Fibroblast of skin of scalp (primary cell): ENCODE measurements around the gene FANCC.

Experiments
- DNase-seq: peaks from one replicate; pipeline ENCODE4 v3.0.0-alpha.2; 2013

The FANCC gene

DNA sequence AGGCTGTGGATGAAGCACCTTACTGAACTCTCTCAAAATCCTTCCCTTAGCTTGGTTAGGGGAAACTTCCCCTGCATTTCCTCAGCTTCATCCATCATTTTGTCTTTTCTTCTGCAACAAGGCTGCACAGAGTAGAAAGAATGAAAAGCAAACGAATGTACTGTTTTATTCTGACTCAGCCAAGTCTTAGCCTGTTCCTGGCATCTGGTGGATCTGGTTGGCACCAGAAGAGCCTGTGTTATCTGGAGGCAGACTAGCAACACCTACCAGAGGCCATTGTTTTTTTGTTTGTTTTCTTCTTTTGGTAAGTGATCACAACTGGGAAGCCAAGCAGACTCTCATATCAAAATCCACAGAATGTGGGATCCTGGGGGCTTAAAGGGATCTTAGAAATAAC lies 200.7 kb downstream of the FANCC start:
- DNase-seq: no peak

DNA sequence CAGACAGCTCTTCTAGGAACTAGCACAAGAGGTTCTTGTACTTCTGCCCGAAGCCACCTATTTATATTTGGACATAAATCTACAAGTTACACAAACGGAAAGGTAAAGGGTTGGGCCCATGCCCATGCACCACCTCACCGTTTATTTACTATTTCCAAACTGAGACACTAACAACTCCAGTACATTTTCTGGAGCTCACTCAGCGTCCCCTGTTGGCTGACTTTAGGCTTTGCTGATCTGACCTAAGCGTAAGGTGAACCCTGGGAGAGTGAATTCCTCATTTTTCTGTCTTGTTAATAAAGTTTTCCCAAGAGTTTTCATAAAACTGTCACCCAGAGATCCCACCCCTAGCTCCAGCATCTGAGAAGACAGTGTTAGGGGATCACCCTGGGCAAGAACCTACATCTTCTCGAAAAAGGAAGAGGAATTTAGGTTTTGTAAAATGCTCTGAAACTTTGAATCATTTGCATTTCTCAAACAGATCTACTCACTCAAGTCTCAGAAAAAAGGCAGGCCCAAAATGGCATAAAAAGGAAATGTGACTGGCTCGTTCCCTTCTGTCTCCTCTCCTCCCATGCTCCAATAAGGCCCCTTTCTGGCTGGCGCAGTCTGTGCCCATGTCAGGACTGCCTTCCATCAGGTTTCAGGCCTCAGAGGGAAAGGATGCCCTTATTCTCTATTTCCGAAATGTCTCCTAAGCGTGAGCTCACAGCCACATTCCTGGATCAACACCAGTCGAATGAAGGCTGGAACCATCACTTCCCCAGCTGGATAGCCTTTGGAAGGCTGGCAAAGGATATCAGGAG lies 201.3 kb downstream of the FANCC start:
- no peak for DNase-seq

DNA sequence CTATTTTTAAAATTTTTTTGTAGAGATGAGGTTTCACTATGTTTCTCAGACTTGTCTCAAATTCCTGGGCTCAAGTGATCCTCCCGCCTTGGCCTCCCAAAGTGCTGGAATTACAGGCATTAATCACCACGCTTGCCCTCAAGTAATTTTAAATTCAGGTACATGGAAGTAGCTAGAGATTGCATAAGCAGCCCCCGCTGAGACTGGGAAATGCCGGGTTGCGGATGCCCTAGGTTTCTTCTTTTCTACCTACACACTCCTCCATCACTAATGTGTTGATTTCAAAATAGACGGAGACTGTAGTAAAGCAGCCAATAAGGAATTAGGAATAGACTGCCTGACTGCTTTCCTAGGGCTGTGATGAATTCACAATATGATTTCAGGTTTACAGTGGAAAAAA lies 202.4 kb downstream of the FANCC start:
- DNase-seq: no peak

DNA sequence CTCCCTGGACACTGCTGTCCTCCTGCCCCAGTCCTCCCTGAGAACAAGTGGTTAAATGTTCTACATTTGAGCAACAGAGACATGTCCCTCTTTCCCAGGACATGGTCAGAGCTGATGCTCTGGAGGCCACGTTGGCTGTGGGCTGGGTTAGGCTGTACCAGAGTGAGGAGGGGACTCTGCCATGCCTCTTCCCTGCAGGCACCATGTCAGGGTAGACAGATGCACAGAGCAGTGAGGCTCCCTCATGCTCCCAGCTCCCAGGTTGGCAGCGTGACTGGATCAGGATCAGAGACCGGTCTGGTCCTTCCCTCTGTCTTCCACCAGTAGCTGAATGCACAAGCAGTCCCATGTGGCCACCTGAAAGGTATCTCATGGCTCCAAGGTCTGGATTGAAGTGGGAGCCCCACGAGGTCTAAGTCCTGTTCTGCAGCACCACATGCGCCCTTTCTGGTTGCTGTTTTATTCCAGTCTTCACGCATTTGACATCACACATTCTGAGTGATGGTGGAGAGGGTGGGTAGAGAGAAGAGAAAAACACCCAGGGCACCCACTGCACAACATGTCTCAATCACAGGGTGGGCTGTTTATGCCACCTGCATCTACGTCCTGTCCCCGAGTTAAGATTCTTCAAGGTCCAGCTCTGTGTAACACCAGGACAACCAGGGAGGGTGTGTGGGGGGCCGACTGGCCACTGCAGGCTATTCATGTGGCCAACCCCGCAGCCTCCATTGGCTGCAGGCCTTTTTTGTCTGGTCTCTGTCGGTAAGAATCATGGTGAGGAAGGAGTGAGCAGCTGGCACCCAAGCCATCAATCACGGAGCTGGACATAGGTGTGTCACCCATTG lies 204.9 kb downstream of the FANCC start:
- DNase-seq: no peak

DNA sequence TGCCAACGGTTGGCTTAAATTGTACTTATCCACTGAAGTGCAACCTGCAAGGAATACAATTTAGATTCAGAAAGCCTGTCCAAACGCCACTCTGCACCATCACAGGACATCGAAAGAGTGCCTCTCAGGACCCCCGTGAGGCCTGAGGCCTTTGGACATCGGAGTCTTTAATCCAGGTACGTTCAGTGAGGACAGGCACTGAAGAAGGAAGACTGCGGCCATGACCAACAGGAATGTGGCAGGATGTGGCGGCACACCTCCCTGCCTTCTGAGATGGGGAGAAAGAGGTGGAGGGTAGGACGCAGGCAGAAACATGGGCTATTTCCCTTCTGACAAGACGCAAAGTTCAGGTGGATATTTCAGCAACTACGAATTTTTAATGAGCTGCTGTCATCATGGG lies 205.8 kb downstream of the FANCC start:
- no peak for DNase-seq

DNA sequence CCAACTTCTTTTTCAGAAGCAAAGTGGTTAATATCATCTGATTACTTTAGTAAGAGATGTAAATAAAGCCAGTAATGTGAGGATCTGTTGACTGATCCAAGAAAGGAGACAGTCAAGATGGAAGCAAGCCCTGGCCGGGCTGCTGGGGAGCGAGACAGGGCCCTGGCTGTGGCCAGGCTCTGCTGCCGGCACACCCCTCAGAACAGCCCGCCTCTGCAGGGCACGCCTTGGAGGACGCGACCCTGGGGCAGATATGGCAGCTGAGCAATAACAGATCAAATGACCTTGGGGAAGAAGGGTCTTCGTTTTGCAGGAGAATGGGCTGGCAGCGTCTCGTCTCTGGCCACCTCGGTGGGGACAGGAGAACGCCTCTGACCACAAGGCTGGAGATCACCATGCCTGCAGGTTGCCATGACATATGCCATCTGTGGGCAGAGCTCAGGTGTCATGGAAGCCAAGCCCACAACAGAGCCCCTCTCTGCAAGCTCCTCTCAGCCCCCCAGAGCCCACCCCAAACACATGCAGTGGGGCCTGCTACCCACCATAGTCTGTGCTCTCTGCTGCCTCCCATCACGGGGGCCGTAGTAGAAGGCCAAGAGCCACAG lies 206.5 kb downstream of the FANCC start:
- no peak for DNase-seq

DNA sequence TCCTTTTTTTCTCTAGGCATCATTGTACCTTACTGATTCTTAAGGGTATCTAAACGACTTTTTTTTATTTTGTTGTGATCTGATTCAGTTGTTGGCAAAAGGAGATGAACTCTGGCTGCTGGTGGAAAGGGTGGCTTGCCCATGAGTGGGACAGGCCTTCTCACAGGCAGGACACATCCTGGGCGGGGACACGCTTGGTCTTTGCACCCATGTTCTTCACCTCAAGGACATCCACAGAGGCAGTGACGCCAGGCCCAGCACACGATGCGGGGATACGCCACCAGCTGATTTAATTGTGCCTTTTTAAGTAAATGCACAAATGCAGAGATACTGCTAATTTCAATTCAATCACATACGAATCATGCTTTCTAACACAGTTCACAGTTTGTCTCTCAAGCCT lies 208.1 kb downstream of the FANCC start:
- no peak for DNase-seq

DNA sequence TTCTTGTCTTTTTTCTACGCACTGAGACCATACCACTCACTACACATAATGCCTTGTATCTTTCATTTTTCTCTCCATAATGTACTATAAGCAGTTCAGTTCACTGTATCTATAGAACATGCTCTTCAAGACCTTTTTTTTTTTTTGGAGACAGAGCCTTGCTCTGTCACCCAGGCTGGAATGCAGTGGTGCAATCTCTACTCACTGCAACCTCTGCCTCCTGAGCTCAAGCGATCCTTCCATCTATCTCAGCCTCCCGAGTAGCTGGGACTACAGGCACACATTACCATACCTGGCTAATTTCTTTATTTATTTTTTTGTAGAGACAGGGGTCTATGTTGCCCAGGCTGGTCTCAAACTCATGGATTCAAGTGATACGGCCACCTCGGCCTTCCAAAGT lies 208.7 kb downstream of the FANCC start:
- DNase-seq: no peak

DNA sequence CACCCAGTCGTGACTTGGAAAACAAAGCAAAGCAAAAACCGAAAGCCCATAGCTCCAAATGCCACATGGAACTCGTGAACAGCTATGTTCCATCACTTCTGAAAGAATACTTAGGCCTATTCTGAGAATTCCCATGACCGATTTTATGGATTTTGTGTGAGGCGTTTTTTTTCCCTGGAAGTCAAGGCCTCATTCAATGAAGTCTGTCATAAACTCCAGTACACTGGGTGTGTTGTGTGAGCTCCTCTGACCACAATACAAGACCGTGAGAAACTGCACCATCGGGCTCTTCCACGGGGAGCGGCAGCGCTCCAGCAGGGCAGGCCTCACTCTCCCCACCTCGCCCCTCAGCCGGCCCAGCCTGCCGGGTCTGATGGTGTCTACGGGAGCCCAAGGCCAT lies 209.5 kb downstream of the FANCC start:
- peak; percentile 40 for DNase-seq

DNA sequence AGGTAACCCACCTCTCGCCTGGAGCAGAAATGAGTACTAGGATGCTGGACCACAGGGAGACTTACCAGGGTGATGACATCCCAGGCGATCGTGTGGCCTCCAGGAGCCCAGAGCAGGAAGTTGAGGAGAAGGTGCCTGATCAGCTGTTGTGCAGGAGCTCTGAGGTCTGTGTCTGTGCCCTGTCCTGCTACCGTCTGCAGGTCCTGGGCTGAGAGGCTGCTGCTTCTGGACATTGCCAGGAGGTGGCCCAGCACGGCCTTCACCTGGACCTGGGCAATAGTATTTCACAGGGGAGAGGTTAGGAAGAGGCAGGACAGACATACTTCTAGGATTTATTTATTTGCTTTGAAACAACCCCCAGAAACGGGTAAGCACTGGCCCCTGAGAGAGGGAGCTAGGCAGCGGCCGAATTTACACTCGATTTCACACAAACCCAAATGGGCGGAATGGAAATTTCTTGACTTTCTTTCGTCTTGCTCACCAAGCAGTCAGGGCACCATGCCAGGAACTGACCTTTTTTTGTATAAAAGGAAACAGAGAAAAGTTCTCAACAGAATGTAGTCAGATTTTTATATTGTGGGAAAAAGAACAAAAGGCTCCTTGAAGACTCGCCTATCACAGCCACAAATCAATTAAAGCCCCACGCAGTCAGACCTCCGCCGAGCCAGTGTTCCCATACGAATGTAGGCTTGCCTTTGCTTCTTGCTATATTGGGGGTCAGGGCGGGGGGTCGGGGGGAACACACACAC lies 210.3 kb downstream of the FANCC start:
- peak; percentile 83 for DNase-seq

DNA sequence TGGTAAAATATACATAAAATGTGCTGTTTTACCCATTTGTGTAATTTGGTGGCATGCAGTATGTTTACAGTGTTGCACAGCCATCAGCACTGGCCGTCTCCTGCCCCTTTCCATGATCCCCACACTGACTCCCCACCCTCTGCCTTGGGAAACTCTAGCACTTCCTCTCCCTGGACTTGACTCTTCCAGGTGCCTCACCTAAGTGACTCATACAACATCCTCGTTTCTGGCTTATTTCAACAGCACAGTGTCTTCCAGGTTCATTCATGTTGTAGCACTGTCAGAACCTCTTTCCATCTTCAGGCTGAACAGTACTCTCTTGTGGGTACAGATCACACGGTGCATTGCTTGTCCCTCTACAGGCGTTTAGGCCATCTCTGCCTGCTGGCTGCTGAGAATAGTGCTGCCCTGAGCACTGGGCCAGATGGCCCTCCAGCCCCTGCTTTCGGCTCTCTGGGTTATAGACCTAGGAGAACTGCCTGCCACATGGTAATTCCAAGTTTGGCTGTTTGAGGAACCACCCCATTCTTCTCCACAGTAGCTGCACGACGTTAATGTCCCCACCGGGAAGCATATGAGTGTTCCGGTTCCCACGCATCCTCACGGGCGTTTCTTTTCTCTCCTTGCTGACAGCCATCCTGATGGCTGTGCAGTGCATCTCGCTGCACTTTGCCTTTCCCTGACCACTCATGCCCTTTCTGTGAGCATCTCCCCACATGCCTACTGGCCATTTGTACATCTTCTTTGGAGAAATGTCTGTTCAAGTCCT lies 211.8 kb downstream of the FANCC start:
- no peak for DNase-seq

DNA sequence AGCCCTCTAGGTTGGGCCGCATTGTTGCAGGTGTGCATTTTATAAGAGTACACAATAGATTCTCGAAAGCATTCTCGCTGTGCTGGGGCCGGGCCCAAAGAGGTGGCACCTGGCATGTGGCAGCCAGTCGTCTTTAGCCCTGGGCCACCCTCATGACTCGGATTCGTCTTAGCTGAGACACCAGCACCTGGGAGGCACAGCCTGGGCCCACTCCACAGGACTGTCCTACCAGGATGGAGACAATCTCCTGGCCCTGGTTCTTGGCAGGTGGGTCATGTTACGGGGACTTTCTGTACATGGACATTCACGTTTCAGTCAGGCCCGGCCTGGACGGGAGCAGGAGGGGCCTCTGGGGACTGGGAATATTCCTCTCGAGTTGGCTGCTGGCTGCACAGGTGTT lies 212.5 kb downstream of the FANCC start:
- no peak for DNase-seq

DNA sequence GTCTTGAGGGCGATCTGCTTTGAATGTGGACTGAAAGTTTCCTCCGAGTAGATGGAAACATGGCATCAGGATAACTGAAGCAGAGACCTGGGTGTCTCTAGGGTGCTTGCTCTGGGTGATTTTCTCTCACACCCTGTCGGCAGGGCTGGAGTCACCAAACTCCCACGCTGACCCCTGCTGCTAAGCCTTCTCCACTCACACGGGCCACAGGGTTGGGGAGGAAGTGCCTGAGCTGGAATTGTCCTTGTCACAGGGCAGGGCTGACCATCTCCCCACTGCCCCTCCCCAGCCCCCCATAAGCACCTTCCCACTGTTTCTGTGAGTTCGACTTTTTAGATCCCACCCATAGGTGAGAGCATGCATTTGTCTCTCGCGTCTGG lies 212.9 kb downstream of the FANCC start:
- DNase-seq: no peak

DNA sequence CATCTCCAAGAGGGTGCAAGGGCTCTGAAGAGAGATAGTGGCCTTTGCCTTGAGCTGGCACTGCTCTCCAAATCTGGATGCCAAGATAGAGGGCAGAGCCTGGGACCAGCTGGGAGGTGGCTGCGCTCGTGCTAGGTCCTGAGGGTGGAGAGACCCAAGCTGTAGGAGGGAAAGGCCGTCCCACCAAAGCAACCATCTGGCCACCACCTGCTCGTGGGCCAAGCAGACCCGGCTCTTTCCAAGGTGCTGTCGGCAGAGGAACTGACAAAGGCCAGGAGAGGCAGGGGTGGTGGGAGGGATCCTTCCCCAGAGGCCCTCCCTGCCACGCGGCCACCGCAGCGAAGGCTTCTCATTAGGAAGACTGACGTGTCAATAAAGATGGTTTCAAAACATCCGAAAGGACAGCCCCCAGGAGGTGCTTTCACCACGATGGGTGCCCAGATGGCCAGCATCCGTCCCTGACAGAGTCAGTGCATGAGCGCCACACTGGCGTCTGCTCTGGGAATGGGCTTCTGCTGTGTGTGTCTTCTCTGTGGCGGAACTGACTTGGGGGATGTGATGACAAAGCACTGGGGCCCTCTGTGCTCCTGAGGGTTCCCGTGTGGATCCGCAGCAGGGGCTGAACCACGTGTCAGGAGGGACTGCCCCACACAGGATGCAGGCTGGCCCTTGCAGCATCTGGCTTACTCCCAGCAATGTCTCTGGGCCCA lies 213.5 kb downstream of the FANCC start:
- peak; percentile 48 for DNase-seq

DNA sequence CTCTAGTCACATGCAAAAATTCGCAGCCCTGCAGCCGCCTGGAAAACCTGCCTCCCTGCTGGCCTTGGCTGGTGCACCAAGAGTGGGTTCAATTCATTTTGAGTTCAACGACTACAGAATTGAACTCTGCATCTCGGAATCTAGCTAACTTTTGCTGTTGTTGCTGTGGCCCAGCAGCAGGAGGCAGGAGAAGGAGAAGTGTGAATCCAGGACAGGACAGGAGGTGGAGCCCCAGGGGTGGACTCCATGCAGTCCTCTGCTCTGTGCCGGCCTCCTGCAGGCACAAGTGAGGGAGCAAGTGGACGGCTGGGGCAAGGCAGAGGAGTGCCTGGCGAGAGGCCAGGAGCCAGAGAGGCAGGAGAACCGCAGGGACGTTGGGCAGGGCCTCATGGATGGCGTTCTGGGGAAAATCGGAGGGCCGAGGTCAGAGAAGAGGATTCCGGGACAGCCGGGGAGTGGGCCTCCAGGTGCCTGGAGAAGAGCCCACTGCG lies 214.2 kb downstream of the FANCC start:
- DNase-seq: peak; percentile 46

DNA sequence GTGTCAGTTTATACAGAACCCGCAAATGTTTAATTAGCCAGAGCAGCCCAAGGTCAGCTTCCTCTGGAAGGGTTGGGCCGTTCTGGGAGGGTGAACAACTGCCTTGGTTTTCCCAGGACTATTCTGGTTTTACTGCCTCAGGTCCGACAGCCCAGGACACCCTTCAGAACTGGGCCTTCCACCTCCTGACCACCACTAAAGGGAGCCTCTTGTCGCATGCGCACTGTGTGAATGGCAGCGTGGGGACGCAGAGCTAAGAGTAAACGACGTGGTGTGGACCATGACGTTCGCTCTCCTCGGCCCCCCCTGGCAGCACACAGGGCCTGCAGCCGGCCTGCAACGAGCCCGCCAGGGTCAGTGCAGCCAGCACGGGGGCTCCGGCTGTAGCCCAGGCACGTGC lies 214.9 kb downstream of the FANCC start:
- DNase-seq: no peak

DNA sequence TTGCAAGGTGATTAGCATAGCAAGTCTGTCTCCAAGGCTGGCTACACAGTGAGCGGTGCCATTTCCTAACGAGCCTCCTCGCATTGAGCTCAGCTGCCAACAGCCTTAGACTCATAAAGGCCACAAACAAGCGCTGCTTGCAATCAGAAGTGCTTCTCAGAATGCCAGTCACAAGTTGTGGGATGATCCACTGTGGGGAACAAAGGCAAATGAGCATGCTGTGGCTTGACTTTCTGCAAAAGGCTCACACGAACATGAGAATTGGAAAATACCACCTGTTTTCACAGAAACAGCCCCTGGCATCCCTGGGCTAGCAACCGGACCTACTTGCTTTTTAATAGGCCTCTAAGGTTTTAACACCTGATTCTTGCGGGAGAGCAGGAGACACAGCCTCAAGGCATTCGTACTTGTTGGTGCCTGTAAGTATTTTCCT lies 215.5 kb downstream of the FANCC start:
- no peak for DNase-seq

DNA sequence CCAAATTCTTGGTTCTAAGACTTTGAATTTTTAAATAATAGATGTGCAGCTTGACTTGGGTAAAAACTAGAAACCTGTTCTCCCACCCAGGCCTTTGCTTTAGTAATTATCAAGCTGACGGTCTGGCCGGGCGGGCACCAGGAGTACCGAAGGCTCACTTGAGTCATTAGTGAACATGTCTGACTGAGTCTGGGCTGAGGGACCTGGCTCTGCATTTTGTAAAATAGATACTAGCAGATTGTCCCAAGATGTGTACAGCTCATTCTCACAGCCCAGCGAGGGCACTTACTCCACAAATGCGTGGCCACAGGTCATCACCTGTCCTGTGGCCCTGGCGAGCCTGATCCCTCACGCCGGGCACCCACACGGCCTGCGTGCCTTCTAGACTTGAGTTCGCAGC lies 216.2 kb downstream of the FANCC start:
- DNase-seq: no peak

DNA sequence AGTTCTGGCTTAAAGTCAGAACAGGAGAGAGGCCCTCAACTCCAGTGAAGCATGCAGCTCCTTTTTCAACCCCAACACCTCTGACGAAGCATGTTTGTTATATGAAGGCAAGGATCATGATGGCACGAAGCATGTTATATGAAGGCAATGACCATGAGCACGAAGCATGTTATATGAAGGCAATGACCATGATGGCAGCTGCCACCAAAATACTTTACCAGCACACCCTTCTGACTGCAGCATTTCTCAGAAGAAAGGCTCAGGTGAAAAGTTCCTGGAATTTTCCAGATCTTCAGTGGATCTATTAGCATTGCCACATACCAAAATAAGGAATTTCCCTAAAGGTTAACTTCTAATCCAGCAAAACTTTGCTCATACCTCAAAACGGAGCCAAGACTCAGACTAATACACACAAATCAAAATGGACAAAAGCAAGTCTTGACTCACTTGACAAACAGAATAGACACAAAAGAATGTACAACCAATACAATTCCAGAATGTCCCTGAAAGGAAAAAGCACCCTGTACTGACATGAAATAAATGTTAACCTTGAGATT lies 217.4 kb downstream of the FANCC start:
- DNase-seq: no peak

DNA sequence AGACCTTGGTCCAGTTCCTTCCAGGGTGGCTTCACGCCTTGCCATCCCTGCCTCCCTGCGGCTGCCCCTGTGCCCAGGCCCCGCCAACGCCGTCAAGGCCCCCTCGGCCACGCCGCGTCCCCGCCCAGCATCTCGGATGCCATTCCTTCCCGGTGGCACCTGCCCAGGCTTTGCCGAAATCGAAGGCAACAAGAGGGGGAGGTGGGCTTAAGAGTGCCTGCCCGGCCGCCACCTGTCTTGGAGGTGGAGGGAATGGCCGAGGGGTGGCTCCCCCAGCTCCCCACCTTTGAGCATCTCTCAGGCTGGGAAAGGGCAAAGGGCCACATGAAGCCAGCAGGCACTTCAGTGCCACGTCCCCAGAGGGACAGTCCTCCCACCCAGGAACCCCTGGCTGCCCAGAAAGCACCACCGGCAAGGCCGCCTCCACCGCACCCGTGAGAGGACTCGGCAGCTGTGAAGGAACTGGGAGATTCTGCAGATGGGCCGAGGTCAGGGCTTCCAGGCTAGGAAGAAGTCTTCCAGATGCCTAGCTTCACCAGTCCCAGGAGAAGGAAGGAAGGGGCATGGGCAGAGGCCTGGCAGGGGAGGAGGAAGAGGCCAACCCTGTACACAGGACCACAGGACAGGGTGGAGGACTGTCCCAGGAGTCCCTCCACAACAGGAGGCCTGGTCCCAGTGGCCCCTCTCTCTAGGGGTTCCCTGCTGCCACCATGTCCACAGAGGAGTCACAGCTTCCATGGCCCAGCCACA lies 218.0 kb downstream of the FANCC start:
- DNase-seq: no peak
